Common myeloid progenitor, CD34-positive (primary cell): ENCODE data around the gene SOS1.
"Not testable (repeated sequence)": the region's sequence is repeated elsewhere in the genome, so short reads cannot be mapped to it uniquely, and the experiment has no call there.

Source experiments
- CTCF ChIA-PET: fragments of 350-600 bp; sonication (Branson Sonifier 250); formaldehyde crosslinking; loops from one replicate; lab custom pipeline; 2021; ENCODE audit warnings: antibody characterized with exemption; lab: Charles Lee
- POLR2A ChIA-PET: fragments of 350-600 bp; sonication (Branson Sonifier 250); formaldehyde crosslinking; loops from one replicate; lab custom pipeline; 2021; ENCODE audit warnings: antibody characterized with exemption; lab: Charles Lee
- DNase-seq, 3 donors: peaks; one replicate each; pipeline versions ENCODE4 v3.0.0 to v3.0.0-alpha.2; 2013
- H3K27ac ChIP-seq, 2 experiments: 1 replicate in 1 of 2; 2 replicates in 1 of 2; pipeline ENCODE4 v1.7.0; 2013; ENCODE audit warnings: inconsistent platforms in 2 of 2, low read length in 2 of 2, mild to moderate bottlenecking in 2 of 2, low read depth in 1 of 2, moderate library complexity in 1 of 2; ENCODE audit not compliant: severe bottlenecking in 2 of 2, insufficient read depth in 1 of 2, poor library complexity in 1 of 2
- H3K27me3 ChIP-seq, 5 experiments: replicated peaks in 2 of 5; 1 replicate in 3 of 5; 2 replicates in 2 of 5; pipeline versions ENCODE4 v1.6.1 to v1.7.0; 2013; ENCODE audit warnings: low read length in 4 of 5, mild to moderate bottlenecking in 2 of 5, moderate library complexity in 2 of 5, inconsistent platforms in 1 of 5; ENCODE audit not compliant: insufficient read depth in 5 of 5, control insufficient read depth in 4 of 5
- H3K36me3 ChIP-seq, 4 experiments: 1 replicate in 2 of 4; 2 replicates in 2 of 4; pipeline versions ENCODE4 v1.6.1 to v1.7.0; 2013; ENCODE audit warnings: low read length in 3 of 4, control low read depth in 1 of 4, mild to moderate bottlenecking in 1 of 4; ENCODE audit not compliant: control insufficient read depth in 4 of 4, insufficient read depth in 4 of 4
- H3K4me1 ChIP-seq, 4 experiments: 1 replicate in 3 of 4; 2 replicates in 1 of 4; pipeline versions ENCODE4 v1.6.1 to v1.7.1; 2013; ENCODE audit warnings: low read length in 3 of 4, mild to moderate bottlenecking in 3 of 4, control low read depth in 1 of 4, inconsistent platforms in 1 of 4, moderate library complexity in 1 of 4; ENCODE audit not compliant: control insufficient read depth in 4 of 4, insufficient read depth in 4 of 4; ENCODE audit errors: control extremely low read depth in 1 of 4
- H3K4me3 ChIP-seq, 7 experiments: 1 replicate in 4 of 7; 2 replicates in 3 of 7; pipeline versions ENCODE4 v1.5.1 to v1.7.0; 2013; ENCODE audit warnings: mild to moderate bottlenecking in 7 of 7, low read length in 6 of 7, moderate library complexity in 6 of 7, inconsistent platforms in 2 of 7, low read depth in 2 of 7, control low read depth in 1 of 7; ENCODE audit not compliant: insufficient read depth in 4 of 7, control insufficient read depth in 1 of 7; ENCODE audit errors: extremely low read depth in 1 of 7
- H3K9me3 ChIP-seq, 5 experiments: 1 replicate in 4 of 5; 2 replicates in 1 of 5; pipeline versions ENCODE4 v1.6.1 to v1.7.1; 2013; ENCODE audit warnings: low read length in 4 of 5, mild to moderate bottlenecking in 2 of 5, inconsistent platforms in 1 of 5, low read depth in 1 of 5, moderate library complexity in 1 of 5; ENCODE audit not compliant: control insufficient read depth in 4 of 5, insufficient read depth in 2 of 5; ENCODE audit errors: control extremely low read depth in 1 of 5
- WGBS: methylation state at CpG from one replicate; pipeline ENCODE4 v1.1.5; 2013; ENCODE audit not compliant: insufficient coverage; 5-methylcytosine and 5-hydroxymethylcytosine counted together

The SOS1 gene

DNA sequence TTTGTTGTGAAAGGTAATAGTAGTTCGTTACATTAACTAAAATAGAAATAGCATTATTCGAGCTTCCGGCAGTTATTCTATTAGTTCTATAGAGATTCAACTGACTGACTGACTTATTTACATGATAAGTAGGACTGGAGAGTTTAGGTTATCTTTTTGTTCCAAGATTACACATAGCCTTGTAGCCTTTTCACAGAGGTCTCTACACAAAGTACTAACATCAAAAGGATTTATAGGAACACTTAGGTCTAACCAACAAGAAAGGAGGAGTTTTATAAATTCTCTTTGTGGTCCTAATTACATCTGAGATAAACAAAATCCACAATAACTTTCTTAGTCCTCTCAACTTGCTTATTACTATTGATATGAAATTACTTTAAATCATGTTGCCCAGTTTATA is 62.8 kb downstream of the SOS1 start:
- no peak for DNase-seq
- no peak overlapping the region for H3K27ac ChIP-seq
- ChIA-PET CTCF (interaction anchor here (1.2 to 11.9 kb wide), 5 partner anchors 10 to 177 kb away, joined by 5 to 198 read pairs (median 8); no protein-coding TSS in a partner anchor), POLR2A (no interaction called here)
- H3K36me3 ChIP-seq, result peaks cover 5 to 24% (median 9%) of the 10 kb centered on the region in 4 experiments
- no peaks in the 10 kb centered on the region for H3K9me3 ChIP-seq
- no CpG with 5 or more reads among the region's 3 CpGs for WGBS
- H3K27me3 ChIP-seq, result no peaks in the 10 kb centered on the region
- H3K4me3 ChIP-seq, result no peak overlapping the region
- H3K4me1 ChIP-seq, result no peaks in the 10 kb centered on the region

DNA sequence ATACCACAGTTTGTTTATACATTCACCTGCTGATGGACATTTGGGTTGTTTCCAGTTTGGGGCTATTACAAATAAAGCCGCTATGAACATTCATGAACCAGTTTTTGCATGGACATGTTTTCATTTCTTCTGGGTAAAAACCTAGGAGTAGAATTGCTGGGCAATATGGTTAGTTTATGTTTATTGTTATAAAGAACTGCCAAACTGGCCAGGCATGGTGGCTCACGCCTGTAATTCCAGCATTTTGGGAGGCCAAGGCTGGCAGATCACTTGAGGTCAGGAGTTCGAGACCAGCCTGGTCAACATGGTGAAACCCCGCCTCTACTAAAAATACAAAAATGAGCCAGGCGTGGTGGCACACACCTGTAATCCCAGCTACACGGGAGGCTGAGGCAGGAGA is 68.2 kb downstream of the SOS1 start:
- H3K27ac ChIP-seq, H3K9me3 ChIP-seq, POLR2A ChIA-PET, CTCF ChIA-PET, H3K4me1 ChIP-seq, DNase-seq, H3K4me3 ChIP-seq, H3K27me3 ChIP-seq: not testable (repeated sequence)
- 97% methylated on average over 6 of the region's 6 CpGs for WGBS
- H3K36me3 ChIP-seq, result peaks cover 15 to 47% (median 23%) of the 10 kb centered on the region in 4 experiments

DNA sequence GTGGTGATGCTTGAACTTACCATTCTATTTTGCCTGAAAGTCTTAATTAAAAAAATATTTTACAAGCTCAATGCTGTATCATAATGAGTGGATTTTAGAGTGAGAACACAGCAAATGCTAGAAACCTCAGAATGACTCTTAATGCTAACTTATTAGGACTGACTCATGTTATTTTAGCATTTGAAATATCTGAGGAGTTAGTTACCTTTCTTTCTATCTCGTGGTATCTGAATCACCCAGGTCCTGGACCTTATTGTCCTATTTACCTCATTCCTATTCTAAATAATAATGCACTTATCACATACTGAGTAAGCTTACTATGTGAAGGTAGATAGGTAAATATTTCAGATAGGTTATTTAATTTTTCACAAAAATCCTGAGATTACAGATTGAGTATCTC is 70.7 kb downstream of the SOS1 start:
- H3K4me3 ChIP-seq, result no peak overlapping the region
- H3K36me3 ChIP-seq, result peaks cover 22 to 46% (median 28%) of the 10 kb centered on the region in 4 experiments
- no peak for DNase-seq
- no peak overlapping the region for H3K27ac ChIP-seq
- CTCF ChIA-PET, result interaction anchor here (1.7 kb wide), 1 partner anchor 179 kb away, joined by 7 read pairs; no protein-coding TSS in a partner anchor
- POLR2A ChIA-PET, result no interaction called here
- no CpG with 5 or more reads among the region's 1 CpG for WGBS
- H3K27me3 ChIP-seq, result no peaks in the 10 kb centered on the region
- no peaks in the 10 kb centered on the region for H3K9me3 ChIP-seq
- H3K4me1 ChIP-seq, result no peaks in the 10 kb centered on the region

DNA sequence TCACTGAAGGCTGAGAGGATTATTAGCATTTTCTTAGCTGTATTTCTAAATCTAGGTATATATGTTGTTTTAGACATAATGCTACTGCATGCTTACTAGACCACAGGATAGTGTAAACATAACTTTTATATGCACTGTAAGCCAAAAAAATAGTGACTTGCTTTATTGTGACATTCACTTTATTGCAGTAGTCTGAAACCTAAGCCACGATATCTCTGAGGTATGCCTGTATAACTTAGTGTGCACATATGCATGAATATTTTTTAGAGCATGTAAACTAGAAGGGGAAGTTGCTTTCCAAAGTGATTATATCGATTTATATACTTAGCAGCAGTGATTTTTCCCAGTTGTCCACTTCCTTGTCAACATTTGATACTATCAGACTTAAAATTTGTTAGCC is 81.8 kb downstream of the SOS1 start:
- POLR2A ChIA-PET, result no interaction called here
- no peak overlapping the region for H3K27ac ChIP-seq
- H3K27me3 ChIP-seq, result no peaks in the 10 kb centered on the region
- peaks cover 0 to 10% (median 4%) of the 10 kb centered on the region in 4 experiments for H3K36me3 ChIP-seq
- WGBS, result no CpG with 5 or more reads among the region's 2 CpGs
- no peaks in the 10 kb centered on the region for H3K4me1 ChIP-seq
- no peak overlapping the region for H3K4me3 ChIP-seq
- CTCF ChIA-PET, result no interaction called here
- no peaks in the 10 kb centered on the region for H3K9me3 ChIP-seq
- DNase-seq, result no peak

DNA sequence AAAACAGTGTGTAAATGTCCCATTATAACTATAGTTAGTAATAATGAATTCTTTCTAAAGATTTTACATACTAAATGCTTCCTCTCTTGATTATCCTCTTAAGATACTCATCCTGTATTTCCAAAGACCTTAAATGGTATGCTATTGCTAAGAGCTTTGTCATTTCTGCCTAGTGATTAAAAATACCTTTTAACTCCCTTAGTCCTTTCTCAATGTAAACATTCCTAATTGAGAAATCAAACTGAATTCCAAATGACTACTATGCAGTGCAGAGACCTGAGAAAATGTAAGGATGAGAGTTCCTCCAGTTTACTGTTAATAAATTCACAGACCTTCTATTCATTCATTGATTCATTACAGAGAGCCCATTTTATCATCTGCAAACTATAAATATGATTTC is 86.9 kb downstream of the SOS1 start:
- ChIA-PET CTCF (interaction anchor here (1.4 kb wide), 1 partner anchor 196 kb away, joined by 3 read pairs; no protein-coding TSS in a partner anchor), POLR2A (no interaction called here)
- no peak overlapping the region for H3K4me3 ChIP-seq
- peaks cover 12 to 23% (median 13%) of the 10 kb centered on the region in 4 experiments for H3K36me3 ChIP-seq
- H3K9me3 ChIP-seq, result no peaks in the 10 kb centered on the region
- H3K4me1 ChIP-seq, result no peaks in the 10 kb centered on the region
- no peaks in the 10 kb centered on the region for H3K27me3 ChIP-seq
- H3K27ac ChIP-seq, result no peak overlapping the region
- DNase-seq, result no peak

DNA sequence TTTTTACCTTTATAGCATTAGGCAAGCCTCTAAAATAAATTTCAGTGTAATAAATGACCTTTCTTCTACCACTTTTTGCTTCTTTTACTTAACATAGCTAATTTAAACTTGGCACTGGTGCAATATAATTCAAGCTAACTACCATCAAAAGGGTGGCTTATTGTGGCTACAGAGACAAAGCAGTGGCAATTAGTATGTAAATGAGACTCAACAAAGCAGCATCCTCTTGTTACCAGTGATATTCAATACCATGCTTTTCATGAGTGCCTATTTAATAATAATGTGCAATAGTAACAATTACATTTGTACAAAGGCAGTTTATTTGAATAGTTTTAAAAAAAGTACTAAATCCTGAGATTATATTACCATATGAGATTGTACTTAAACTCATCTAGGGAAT is 93.4 kb downstream of the SOS1 start:
- H3K27me3 ChIP-seq, result no peaks in the 10 kb centered on the region
- H3K36me3 ChIP-seq, result peaks cover 10 to 35% (median 19%) of the 10 kb centered on the region in 4 experiments
- H3K4me1 ChIP-seq, result no peaks in the 10 kb centered on the region
- H3K9me3 ChIP-seq, result no peaks in the 10 kb centered on the region
- H3K27ac ChIP-seq, result no peak overlapping the region
- POLR2A ChIA-PET, result no interaction called here
- H3K4me3 ChIP-seq, result no peak overlapping the region
- DNase-seq, result no peak
- CTCF ChIA-PET, result interaction anchor here (1.2 kb wide), 1 partner anchor 202 kb away, joined by 3 read pairs; no protein-coding TSS in a partner anchor

DNA sequence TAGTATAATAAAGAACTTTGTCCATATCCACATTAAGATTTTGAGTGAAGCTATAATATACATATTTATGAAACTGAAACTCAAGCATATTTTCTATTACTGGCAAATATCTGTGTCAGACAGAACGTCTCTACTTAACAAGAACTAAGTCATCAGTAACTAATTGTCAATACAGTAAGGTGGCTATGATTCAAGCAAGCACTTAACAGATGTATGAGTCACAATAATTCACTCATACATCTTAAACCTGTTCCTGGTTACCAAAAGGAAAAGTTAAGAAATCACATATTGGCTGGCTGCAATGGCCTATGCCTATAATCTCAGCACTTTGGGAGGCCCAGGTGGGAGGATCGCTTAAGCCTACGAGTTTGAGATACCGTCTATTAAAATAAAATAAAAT is 96.0 kb downstream of the SOS1 start:
- H3K9me3 ChIP-seq, result no peaks in the 10 kb centered on the region
- peaks cover 9 to 28% (median 11%) of the 10 kb centered on the region in 4 experiments for H3K36me3 ChIP-seq
- H3K27ac ChIP-seq, result no peak overlapping the region
- no peaks in the 10 kb centered on the region for H3K27me3 ChIP-seq
- H3K4me1 ChIP-seq, result no peaks in the 10 kb centered on the region
- CTCF ChIA-PET, result no interaction called here
- no peak overlapping the region for H3K4me3 ChIP-seq
- POLR2A ChIA-PET, result no interaction called here
- no CpG with 5 or more reads among the region's 4 CpGs for WGBS
- DNase-seq, result no peak
